HepG2 (cell line): ENCODE data around the gene RASSF4. TPM values are rescaled to one million over a fixed set of nuclear protein-coding genes. Genes with fewer than 3 reads are reported as not detected.

Experiments
- ATAC-seq: fragments of 200-7000 bp; cut with Tn5 transposase; 3 replicates; pipeline ENCODE4 v1.9.1; 2020; ENCODE audit warnings: mild to moderate bottlenecking, moderate library complexity
- BruUV-seq: library from RNA; stranded (reverse); fragments of 400-500 nt; replicated peaks from 2 replicates; lab custom pipeline; 2021; lab: Mats Ljungman, UMichigan
- CTCF ChIA-PET: fragments of 300-600 bp; formaldehyde crosslinking; extraction: SDS; loops from one replicate; lab custom pipeline; 2021; ENCODE audit warnings: low total read pairs, inconsistent platforms, low intra/inter-chr PET ratio; lab: Yijun Ruan, JAX
- POLR2A ChIA-PET: fragments of 350-600 bp; sonication (Branson Sonifier 250); formaldehyde crosslinking; loops from one replicate; lab custom pipeline; 2020; ENCODE audit warnings: antibody characterized with exemption, inconsistent platforms; lab: Yijun Ruan, JAX
- DNase-seq: peaks from one replicate; pipeline ENCODE4 v3.0.0-alpha.2; 2015; ENCODE audit warnings: low spot score
- FAIRE-seq: peaks from 3 replicates; lab custom pipeline; 2011; peaks lifted over from hg19 to GRCh38; lab: Jason Lieb, UNC
- H2AFZ ChIP-seq: one replicate; pipeline ENCODE4 v1.6.1; 2011; ENCODE audit warnings: low read length, inconsistent platforms
- H3K27ac ChIP-seq: fragments of 300-600 bp; 3 replicates; pipeline ENCODE4 v1.8.0; 2011; ENCODE audit warnings: mixed run types, mild to moderate bottlenecking, mixed read lengths, low read length, inconsistent platforms; ENCODE audit not compliant: insufficient read depth; ENCODE audit errors: extremely low read length
- H3K27me3 ChIP-seq, 2 experiments: fragments of 200-600 bp in 1 of 2; 2 replicates in 1 of 2; 3 replicates in 1 of 2; pipeline versions ENCODE4 v1.6.0 to v1.8.0; 2011; ENCODE audit warnings: low read length in 2 of 2, mild to moderate bottlenecking in 2 of 2, moderate library complexity in 2 of 2, inconsistent platforms in 1 of 2; ENCODE audit not compliant: insufficient read depth in 2 of 2, control insufficient read depth in 1 of 2
- H3K36me3 ChIP-seq, 2 experiments: fragments of 200-600 bp in 1 of 2; replicated peaks in 1 of 2; 2 replicates in 1 of 2; 3 replicates in 1 of 2; pipeline versions ENCODE4 v1.5.1 to v1.8.0; 2011; ENCODE audit warnings: low read length in 2 of 2, inconsistent platforms in 1 of 2; ENCODE audit not compliant: insufficient read depth in 2 of 2, control insufficient read depth in 1 of 2
- H3K4me1 ChIP-seq: 2 replicates; pipeline ENCODE4 v1.5.1; 2012; ENCODE audit warnings: low read length, inconsistent platforms; ENCODE audit not compliant: insufficient read depth
- H3K4me2 ChIP-seq: 2 replicates; pipeline ENCODE4 v1.6.0; 2011; ENCODE audit warnings: low read depth, low read length, inconsistent platforms
- H3K4me3 ChIP-seq, 3 experiments: fragments of 200-600 bp in 1 of 3; sonication (generic), shearing (Covaris generic) in 1 of 3; replicated peaks in 1 of 3; 2 replicates each; pipeline ENCODE4 v1.5.1; 2011 to 2016; ENCODE audit warnings: low read length in 3 of 3, inconsistent platforms in 2 of 3, low read depth in 2 of 3, mild to moderate bottlenecking in 2 of 3, control low read depth in 1 of 3, mixed read lengths in 1 of 3; ENCODE audit not compliant: insufficient read depth in 1 of 3
- H3K79me2 ChIP-seq: one replicate; pipeline ENCODE4 v1.6.1; 2011; ENCODE audit warnings: low read length, inconsistent platforms; ENCODE audit not compliant: insufficient read depth
- H3K9ac ChIP-seq: 2 replicates; pipeline ENCODE4 v1.6.0; 2011; ENCODE audit warnings: mild to moderate bottlenecking, low read depth, low read length, inconsistent platforms; ENCODE audit not compliant: insufficient read depth
- H3K9me3 ChIP-seq: 2 replicates; pipeline ENCODE4 v1.5.1; 2012; ENCODE audit warnings: mild to moderate bottlenecking, low read length
- H4K20me1 ChIP-seq: 2 replicates; pipeline ENCODE4 v1.6.0; 2011; ENCODE audit warnings: inconsistent platforms, mild to moderate bottlenecking, low read length, moderate library complexity; ENCODE audit not compliant: insufficient read depth
- AHDC1 ChIP-seq: sonication (generic); formaldehyde crosslinking; IDR thresholded peaks from 2 replicates; pipeline ENCODE4 v1.5.1; 2020; ENCODE audit warnings: mild to moderate bottlenecking, missing genetic modification reagents, borderline replicate concordance
- GFI1 ChIP-seq: sonication (generic); formaldehyde crosslinking; IDR thresholded peaks from 2 replicates; pipeline ENCODE4 v1.5.0; 2020; ENCODE audit warnings: missing genetic modification reagents, mild to moderate bottlenecking, borderline replicate concordance
- NFIB ChIP-seq: sonication (generic); formaldehyde crosslinking; IDR thresholded peaks from 2 replicates; pipeline ENCODE4 v1.9.0; 2021; ENCODE audit warnings: missing genetic modification reagents, mild to moderate bottlenecking, borderline replicate concordance
- SALL2 ChIP-seq: sonication (generic); formaldehyde crosslinking; IDR thresholded peaks from 2 replicates; pipeline ENCODE4 v1.8.1; 2023; ENCODE audit warnings: mild to moderate bottlenecking, missing genetic modification reagents, inconsistent platforms
- SSRP1 ChIP-seq: IDR thresholded peaks from 2 replicates; pipeline ENCODE4 v1.6.1; 2016; ENCODE audit warnings: control low read depth
- TFAP4 ChIP-seq: sonication (generic); IDR thresholded peaks from 2 replicates; pipeline ENCODE4 v1.6.1; 2016; ENCODE audit warnings: low read depth, borderline replicate concordance
- XBP1 ChIP-seq: sonication (generic); formaldehyde crosslinking; IDR thresholded peaks from 2 replicates; pipeline ENCODE4 v1.5.0; 2020; ENCODE audit warnings: missing genetic modification reagents
- ZBTB44 ChIP-seq: sonication (generic); formaldehyde crosslinking; IDR thresholded peaks from 2 replicates; pipeline ENCODE4 v1.4.0; 2020; ENCODE audit warnings: missing genetic modification reagents
- WGBS: methylation state at CpG from one replicate; pipeline ENCODE4 v1.1.6; 2017; ENCODE audit warnings: low lambda C conversion rate; 5-methylcytosine and 5-hydroxymethylcytosine counted together
- in situ Hi-C: cut with HindIII; loops from 2 replicates; pipeline ENCODE4 v1.10.0; 2017; ENCODE audit warnings: low pct_unique_long_range_greater_than_20kb; ENCODE audit not compliant: extremely low pct_ligation_motif_present
- intact Hi-C: fragments of 100-400 bp; cut with micrococcal nuclease; formaldehyde crosslinking; loops from one replicate; pipeline ENCODE4 v1.10.0; 2022; ENCODE audit not compliant: unreplicated experiment
- polyA plus RNA-seq, 8 experiments: library from polyadenylated mRNA; depleted of rRNA in 3 of 8; stranded (reverse) in 7 of 8; unstranded in 1 of 8; fragments of >200 nt; fragmentation: Illumina TruSeq in 4 of 8; extraction: Trizol in 4 of 8; gene quantifications; 2 replicates each; pipeline versions ENCODE4 v1.2.1 to v1.2.3, GENCODE V29; 2011 to 2016; ENCODE audit warnings: low read depth in 4 of 8, missing spikeins in 1 of 8, mixed read lengths in 1 of 8; ENCODE audit not compliant: insufficient read depth in 1 of 8
- total RNA-seq, 5 experiments: library from RNA; depleted of rRNA; stranded (reverse); fragments of >200 nt; fragmentation: Illumina TruSeq; extraction: Trizol; gene quantifications; 2 replicates each; pipeline ENCODE4 v1.2.3, GENCODE V29; 2016; ENCODE audit warnings: low read depth in 1 of 5

The RASSF4 gene
- total and polyA plus RNA-seq, 2 of the 13 experiments (the other 11 are each of a cell fraction or from before 2014, with no cell fraction given), result 34.0 to 51.7 TPM

GRCh38 chr10:44986179-44986578 lies 26.6 kb downstream of the RASSF4 start:
- no peak overlapping the region for H3K27ac ChIP-seq
- FAIRE-seq, result no peak
- H3K9ac ChIP-seq, result no peak overlapping the region
- no peak overlapping the region for H2AFZ ChIP-seq
- in situ Hi-C loops, result no loop called here
- no peak overlapping the region for H3K4me2 ChIP-seq
- POLR2A ChIA-PET, result interaction anchor here (2.1 to 12.6 kb wide), 3 partner anchors 5 to 27 kb away, joined by 6 to 863 read pairs (median 863); partner anchors contain the start of genes DEPP1 and RASSF4
- 96% methylated on average over 3 of the region's 3 CpGs for WGBS
- H3K4me1 ChIP-seq, result peaks cover 63% of the 10 kb centered on the region
- no peaks in the 10 kb centered on the region for H3K9me3 ChIP-seq
- H4K20me1 ChIP-seq, result no peaks in the 10 kb centered on the region
- ATAC-seq, result no peak
- no TSS peak for BruUV-seq
- peaks cover 9 to 43% of the 10 kb centered on the region in 2 experiments; a peak in 4 of 5 replicates for H3K36me3 ChIP-seq
- CTCF ChIA-PET, result no interaction called here
- H3K79me2 ChIP-seq, result peaks cover 4% of the 10 kb centered on the region
- no peak for TF ChIP-seq SALL2
- TF ChIP-seq TFAP4, result no peak
- no peak for TF ChIP-seq GFI1 (CRISPR knock-in tag)
- no peak for DNase-seq
- intact Hi-C loops, result no loop called here
- H3K4me3 ChIP-seq, result no peak overlapping the region
- H3K27me3 ChIP-seq, result no peaks in the 10 kb centered on the region

- ATAC-seq (no peak), FAIRE-seq (no peak), DNase-seq (no peak)
- 97% methylated on average over 3 of the region's 3 CpGs for WGBS
- Histone ChIP-seq H3K9me3 (no peaks in the 10 kb centered on the region), H2AFZ (no peak overlapping the region), H3K4me1 (peaks cover 63% of the 10 kb centered on the region), H3K27me3 (no peaks in the 10 kb centered on the region), H3K9ac (no peak overlapping the region), H3K4me2 (no peak overlapping the region), H3K36me3 (peaks cover 11 to 47% of the 10 kb centered on the region in 2 experiments; a peak in 4 of 5 replicates), H3K27ac (no peak overlapping the region), H3K4me3 (no peak overlapping the region), H3K79me2 (peaks cover 3% of the 10 kb centered on the region), H4K20me1 (no peaks in the 10 kb centered on the region)
- ChIA-PET POLR2A (interaction anchor here (2.1 to 12.6 kb wide), 3 partner anchors 4 to 27 kb away, joined by 6 to 863 read pairs (median 863); partner anchors contain the start of genes DEPP1 and RASSF4), CTCF (no interaction called here)
- intact Hi-C loops, result no loop called here
- in situ Hi-C loops, result no loop called here
- BruUV-seq, result no TSS peak
- TF ChIP-seq AHDC1 (CRISPR knock-in tag) (no peak), NFIB (CRISPR knock-in tag) (no peak), ZBTB44 (CRISPR knock-in tag) (no peak), SSRP1 (CRISPR knock-in tag) (no peak), XBP1 (CRISPR knock-in tag) (no peak)
Observed at GRCh38 chr10:44986670-44987069, 27.1 kb downstream of the RASSF4 start.
